SIG-M5 treated with dmso at 0.1 percent for 504 hours (cell line): ENCODE measurements around the gene ZFYVE27.
"Not testable (repeated sequence)": the region's sequence is repeated elsewhere in the genome, so short reads cannot be mapped to it uniquely, and the experiment has no call there.

Experiments
- DNase-seq: peaks from one replicate; lab custom pipeline; 2025; ENCODE audit not compliant: unreplicated experiment; lab: John Stamatoyannopoulos, UW

The ZFYVE27 gene

DNA sequence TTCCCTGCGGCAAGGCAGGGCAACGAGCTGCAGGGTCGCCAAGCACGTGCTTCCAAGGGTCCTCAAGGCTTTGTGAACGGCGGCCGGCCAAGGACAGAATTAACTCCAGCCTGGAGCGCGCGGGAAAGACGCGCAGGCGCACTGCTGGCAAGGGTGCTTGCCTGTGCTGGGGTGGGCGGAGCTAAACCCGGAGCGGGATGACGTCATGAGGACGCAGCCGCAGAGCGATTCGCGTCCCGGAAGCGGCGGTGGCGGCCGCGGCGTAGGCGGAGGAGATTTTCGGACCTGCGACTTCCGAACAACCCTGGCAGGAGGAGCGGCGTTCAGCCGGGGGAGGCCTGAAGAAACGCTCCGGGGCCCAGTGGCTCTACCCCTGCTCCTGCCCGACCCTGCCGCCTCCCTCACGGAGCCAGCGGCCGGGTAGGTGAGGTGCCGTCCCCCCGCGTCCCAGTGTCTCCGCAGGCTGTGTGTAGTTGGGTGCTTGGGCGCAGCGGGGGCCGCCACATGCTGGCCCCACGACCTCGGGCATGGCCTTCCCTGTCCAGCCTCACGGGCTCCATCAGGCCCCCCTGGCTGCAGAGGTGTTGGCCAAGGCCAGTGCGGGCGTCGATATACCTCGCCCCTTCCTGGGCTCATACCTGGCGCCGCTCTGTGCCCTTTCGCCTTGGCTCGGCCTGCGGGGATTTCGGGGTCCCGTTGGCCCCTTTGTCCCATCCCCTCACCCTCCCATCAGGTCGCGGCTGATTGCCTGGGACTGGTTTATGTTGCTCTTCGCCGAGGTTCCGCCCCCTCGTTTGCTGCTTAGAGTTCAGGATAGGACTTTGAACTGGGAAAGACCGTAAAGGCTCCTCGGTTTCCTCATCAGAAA, at the start of gene ZFYVE27:
Gene ZFYVE27 (plus strand): TSS at position 227 of the 868 bp plus-strand sequence. CDS start 1,350 bp downstream, outside the sequence.
- DNase-seq = peak; percentile 78

DNA sequence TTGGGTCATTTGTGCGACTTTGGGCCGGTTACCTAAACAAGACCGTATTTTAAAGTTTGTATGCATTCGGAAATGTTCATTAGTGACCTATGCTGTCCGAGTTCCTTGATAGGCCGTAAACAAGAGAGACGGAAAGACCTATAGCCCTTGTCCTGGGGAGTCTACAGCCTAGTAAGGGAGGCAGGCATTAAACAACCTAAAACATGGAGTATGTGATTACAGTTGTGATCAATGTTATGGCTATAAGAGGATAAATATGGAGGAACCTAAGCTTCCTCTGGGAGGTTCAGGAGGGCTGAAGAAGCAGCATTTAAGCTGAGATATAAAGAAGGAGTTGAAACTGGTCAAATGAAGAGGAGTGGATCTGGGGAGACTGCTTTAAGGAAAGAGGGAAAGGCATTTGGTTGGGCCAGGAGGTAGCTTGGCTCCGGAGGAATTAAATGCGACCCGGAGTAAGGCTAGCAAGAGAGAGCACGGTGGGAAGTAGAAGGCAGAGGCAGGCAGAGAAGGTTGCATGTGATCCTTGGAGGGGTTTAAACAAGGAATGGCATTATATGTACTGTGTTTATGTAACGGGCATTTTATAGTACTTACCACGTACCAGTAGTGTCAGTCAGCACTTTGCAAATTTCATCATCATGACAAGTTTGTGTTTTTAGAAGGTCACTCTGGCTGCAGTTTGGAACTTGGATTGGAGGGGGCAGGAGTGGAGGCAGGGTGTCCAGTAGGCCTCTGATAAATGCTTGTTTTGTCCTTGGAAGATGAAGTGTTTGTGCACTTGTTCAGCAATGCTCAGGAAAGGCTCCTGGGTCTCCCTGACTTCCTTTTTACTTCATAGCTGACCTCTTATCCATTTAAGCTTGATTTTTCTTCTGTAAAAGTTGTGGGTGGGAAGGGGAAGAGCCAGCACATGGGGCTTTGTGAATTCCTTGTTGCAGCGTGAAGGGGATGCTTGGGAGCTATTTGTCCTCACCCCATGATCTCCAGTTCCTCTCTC, 48.8 kb upstream of the ZFYVE27 start:
- no peak for DNase-seq

GRCh38 chr10:97689559-97690020, 47.3 kb upstream of the ZFYVE27 start:
- DNase-seq = peak; percentile 48

DNA sequence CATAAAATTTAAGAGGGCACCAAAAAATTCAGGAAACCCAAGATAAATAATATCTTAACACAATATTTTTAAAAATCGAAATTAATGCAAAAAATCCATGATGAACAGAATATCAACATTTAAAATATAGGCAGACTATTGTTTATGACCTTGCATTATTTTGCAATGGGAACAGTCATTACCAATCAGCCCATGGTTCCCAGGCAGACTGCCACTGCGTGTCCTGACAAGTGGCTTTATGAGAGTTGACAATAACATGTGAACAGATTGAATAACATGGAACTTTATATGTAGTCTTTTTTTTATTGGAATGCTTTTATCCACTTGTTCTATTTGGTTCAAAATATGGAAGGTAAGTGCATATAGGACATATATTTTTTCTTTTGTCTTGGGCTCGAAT, 46.8 kb upstream of the ZFYVE27 start:
- DNase-seq = no peak

GRCh38 chr10:97698072-97698655, 38.8 kb upstream of the ZFYVE27 start:
- not testable (repeated sequence) for DNase-seq

DNA sequence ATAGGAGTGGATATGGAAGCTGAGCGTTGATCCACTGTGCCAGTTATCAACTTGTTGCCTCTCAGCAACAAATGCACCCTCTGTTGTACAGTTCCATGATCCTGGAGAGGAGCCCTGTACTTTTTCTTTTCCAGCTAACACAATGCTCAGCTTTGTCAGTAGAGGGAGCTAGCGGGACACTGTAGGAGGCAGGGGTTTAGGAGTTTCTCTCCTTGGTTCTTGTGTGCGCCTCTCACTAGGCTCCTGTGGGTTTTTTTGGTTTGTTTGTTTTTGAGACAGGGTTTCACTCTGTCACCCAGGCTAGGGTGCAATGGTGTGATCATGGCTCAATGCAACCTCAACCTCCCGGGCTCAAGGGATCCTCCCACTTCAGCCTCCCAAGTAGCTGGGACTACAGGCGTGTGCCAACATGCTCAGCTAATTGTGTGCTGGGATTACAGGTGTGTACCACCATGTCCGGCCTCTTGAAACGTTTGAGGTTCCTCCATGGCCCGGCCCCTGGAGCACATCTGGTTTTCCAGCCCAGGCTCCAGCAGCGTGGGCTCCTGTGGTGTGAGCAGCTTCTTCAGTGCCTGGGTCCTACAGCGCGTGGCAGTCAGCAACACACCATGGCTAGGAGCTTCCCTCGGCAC, 35.4 kb upstream of the ZFYVE27 start:
- peak; percentile 79 for DNase-seq

GRCh38 chr10:97703398-97704067, 33.4 kb upstream of the ZFYVE27 start:
- no peak for DNase-seq

- DNase-seq = no peak
Observed at GRCh38 chr10:97704341-97704740, 32.6 kb upstream of the ZFYVE27 start.

DNA sequence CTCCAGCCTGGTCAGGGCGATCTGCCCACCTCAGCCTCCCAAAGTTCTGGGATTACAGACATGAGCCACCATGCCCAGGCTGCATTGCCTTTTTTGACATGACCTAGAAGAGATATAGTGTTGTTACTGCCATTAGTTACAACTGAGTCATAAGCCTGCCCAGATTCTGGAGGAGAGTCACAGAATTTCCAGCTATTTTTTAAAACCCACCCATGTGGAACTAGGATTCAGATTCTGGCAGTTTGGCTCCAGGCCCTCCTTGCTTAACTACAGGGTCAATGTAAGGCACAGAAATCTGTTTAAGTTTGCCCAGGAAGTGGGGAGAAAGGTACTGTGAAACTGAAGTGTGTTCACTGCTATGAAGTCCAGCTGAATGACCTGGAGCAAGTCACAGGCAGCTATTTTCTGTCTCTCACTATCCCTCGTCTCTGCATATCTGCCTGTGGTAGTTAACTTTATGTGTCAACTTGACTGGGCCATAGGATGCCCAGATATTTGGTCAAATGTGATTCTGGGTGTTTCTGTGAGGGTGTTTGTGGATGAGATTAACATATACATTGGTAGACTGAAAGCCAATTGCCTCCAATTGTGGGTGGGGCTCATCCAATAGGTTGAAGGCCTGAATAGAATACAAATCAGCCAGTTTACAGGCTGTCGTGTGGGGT, 31.8 kb upstream of the ZFYVE27 start:
- DNase-seq = no peak

- no peak for DNase-seq
Observed at GRCh38 chr10:97707134-97707861, 29.6 kb upstream of the ZFYVE27 start.

DNA sequence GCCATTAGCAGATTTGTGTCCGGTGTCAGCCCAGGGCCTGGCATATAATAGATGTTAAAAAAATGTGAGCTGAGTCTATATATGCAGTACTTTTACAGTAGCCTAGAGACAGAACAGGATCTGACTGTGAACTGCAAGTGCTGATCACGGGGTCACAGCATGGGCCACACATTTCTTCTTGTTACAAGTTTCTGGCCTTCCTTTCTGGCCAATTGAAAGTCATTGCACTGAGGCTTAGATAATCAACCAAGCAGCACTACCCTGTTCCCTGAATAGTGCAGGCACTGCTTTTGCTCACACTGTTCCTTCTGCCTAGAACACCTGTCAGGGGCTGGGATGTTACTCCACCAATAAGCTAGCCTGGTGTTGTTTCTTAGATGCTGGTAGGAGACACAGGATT, 28.8 kb upstream of the ZFYVE27 start:
- no peak for DNase-seq

DNA sequence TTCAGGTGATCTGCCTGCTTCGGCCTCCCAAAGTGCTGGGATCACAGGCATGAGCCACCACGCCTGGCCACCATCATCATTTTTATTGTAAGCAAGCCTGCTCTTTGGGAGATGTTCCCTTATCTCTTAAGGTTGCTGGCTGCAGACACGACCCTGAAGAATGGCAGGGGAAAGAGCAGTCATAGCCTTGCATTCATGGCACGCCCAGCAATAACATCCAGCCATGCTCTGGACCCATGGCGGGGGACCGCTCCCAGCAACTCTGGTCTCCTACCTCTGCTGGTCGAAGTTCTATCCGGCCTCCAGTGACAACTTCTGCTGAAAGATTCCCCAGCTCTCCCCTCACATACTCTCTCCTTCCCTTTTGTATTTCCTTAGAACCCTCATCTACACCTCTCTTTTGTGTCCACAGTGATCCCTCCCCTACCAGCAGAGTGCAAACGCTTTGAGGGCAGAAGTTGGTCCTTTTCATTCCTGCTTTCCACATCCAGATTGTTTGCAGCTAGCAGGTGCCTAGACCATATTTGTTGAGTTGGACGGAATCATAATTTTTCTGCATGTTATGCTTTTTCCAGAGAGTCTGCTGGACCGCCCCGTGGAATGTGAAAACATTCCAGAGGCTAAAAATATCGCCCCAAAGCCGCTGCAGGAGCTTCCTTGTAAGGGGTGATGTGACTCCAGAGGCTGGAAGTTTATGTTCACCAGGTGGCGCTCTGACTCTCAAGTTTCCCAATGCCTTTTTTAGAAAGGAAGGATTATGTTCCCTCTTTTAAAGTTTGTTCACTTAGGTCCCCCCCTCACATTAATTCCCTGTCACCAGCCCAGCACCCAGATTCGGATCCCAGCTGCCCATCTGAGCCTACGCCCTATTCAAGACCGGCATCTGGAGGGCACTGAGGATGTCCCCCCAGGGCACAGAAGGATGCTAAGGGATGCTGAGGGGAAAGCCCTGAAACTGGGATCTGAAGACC, 27.7 kb upstream of the ZFYVE27 start:
- DNase-seq = peak; percentile 34

DNA sequence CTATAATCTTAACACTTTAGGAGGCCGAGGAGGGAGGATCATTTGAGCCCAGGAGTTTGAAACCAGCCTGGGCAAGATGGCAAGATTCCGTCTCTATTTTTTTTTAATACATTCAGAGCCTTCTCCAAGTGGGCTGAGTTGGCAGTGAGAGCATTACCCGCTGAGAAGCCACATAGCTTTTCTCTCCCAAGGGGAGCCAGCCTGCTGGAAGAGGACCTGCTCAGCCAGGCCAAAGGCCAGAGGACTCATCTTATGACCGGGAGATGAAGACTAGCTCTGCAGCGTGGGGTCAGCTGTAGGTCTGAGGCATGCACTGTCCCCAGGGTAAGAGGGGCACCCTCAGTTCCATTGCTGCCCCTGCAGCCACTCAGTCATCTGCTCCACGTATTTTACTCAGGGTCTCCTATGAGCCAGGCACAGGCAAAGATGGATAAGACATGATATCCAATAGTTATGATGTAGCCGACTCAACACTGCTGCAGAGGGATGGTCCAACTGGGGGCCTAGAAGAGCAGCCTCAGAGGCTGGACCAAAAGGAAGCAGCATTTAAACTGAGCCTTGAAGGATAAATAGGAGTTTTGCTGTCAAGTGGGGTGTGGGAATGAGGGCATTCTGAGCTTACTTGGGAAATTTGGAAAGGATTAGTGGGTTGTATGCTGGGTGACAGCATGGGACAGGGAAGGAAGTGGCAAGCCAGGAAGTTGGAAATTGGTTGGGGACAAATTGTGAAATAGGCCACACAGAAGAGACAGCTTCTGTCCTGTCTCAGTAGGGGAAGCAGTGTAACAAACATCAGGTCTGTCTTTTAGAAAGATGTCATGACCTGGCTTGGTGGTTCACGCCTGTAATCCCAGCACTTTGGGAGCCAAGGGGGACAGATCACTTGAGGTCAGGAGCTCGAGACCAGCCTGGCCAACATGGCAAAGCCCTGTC, 25.0 kb upstream of the ZFYVE27 start:
- DNase-seq = peak; percentile 3

GRCh38 chr10:97713339-97713825, 23.5 kb upstream of the ZFYVE27 start, which contains the start of gene MARVELD1:
Gene MARVELD1, plus strand, starts transcription at chr10:97713730. Its CDS starts 147 bp downstream, at chr10:97713877.
- peak; percentile 62 for DNase-seq

DNA sequence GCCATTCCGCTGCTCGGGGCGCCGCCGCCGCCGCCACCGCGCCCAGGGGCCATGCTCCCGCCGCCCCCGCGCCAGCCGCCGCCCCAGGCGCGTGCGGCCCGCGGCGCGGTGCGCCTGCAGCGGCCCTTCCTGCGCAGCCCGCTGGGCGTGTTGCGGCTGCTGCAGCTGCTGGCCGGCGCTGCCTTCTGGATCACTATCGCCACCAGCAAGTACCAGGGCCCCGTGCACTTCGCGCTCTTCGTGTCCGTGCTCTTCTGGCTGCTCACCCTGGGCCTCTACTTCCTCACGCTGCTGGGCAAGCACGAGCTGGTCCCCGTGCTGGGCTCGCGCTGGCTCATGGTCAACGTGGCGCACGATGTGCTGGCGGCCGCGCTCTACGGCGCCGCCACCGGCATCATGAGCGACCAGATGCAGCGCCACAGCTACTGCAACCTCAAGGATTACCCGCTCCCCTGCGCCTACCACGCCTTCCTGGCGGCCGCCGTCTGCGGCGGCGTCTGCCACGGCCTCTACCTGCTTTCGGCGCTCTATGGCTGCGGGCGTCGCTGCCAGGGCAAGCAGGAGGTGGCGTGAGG, 23.0 kb upstream of the ZFYVE27 start:
- DNase-seq = peak; percentile 27
